Stimulated activated CD8-positive, alpha-beta memory T cell treated with anti-CD3 and anti-CD28 coated beads, Interleukin-4, amount 100 ng/mL, for 48 hours (primary cell): ENCODE data around the gene ARHGAP24.
"Not testable (repeated sequence)": the region's sequence is repeated elsewhere in the genome, so short reads cannot be mapped to it uniquely, and the experiment has no call there.

Source experiments
- DNase-seq: peaks from one replicate; pipeline ENCODE4 v3.0.0-alpha.2; 2020

Gene ARHGAP24

DNA sequence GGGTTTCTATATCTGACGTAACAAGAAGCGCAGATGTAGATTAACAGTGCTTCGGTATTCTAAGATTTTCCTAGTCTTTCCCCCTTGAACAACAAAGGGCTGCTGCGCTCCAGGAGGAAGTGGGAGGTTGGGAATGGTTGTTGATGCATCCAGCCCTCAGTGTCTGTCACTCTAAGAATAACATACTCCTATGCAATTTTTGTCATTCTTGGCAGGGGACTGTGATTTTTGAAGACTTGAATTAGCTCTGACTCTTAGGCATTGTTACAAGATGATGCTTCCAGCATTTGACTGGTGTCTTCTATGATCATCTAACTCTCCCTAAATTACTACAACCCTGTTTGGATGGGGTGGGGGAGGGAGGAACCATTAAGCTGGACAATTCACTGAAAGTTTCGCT lies 394.2 kb downstream of the ARHGAP24 start:
- DNase-seq, result no peak

- no peak for DNase-seq
Measured at GRCh38 chr4:85870298-85871083, 395.5 kb downstream of the ARHGAP24 start.

GRCh38 chr4:85873566-85873965 lies 398.6 kb downstream of the ARHGAP24 start:
- no peak for DNase-seq

DNA sequence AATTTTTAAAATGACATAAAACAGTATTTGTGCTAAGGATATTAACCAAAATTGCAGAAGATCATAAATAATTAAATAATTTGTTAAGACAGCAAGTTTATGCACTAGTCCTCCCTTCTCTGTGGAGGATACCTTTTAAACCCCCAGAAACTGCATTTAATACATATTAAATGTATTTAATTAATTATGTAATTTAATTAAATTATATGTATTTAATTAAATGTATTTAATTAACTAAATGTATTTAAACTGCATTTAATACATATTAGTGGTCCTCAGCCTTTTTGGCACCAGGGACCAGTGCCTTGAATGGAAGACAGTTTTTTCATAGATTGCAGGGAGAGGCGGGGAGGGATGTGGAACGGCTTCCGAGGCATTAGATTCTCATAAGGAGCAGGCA lies 404.6 kb downstream of the ARHGAP24 start:
- DNase-seq, result no peak

- DNase-seq, result no peak
Measured at GRCh38 chr4:85883180-85883579, 408.2 kb downstream of the ARHGAP24 start.

GRCh38 chr4:85884251-85884650 lies 409.3 kb downstream of the ARHGAP24 start:
- no peak for DNase-seq

GRCh38 chr4:85886665-85887064 lies 411.7 kb downstream of the ARHGAP24 start:
- DNase-seq, result no peak

DNA sequence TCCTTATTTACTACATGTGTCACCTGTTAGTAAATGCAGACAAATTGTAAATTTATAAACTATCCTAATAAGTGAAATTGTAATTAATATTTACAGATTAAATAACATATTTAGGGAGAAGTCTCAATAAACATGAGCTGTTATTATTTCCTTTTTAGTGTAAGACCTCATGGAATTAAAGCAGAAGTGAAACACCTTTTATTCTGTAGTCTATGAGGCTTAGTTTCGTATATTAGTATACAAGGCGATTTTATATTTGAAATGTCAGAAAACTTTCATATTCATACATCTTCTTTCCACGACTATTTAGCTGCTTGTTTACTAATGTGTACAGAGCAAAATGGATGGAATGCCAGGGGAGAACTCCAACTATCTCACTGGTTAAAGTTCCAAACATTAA lies 414.4 kb downstream of the ARHGAP24 start:
- DNase-seq, result no peak

GRCh38 chr4:85895755-85896154 lies 420.8 kb downstream of the ARHGAP24 start:
- no peak for DNase-seq

- no peak for DNase-seq
Measured at GRCh38 chr4:85898231-85898630, 423.3 kb downstream of the ARHGAP24 start.

GRCh38 chr4:85901500-85901899 lies 426.6 kb downstream of the ARHGAP24 start:
- no peak for DNase-seq

- DNase-seq, result not testable (repeated sequence)
Measured at GRCh38 chr4:85902647-85903046, 427.7 kb downstream of the ARHGAP24 start.

- no peak for DNase-seq
Measured at GRCh38 chr4:85905761-85906160, 430.8 kb downstream of the ARHGAP24 start.

DNA sequence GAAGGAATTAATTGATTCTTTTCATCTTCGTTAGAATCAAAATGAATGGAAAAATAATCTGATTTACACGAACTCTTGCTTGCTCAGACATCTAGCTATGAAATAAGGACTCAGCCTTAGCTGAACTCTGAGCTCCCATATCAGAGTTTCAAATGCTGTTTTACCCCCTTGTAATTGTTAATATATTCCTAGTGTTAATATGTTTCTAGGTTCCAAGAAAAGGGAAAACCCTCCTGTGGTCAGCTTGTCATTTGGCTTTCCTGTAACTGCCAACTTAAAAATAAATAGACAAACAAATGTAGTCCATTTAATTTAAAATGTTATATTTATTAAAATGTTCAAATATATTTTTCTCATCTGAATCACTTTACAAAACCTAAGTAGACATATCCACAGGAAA lies 432.1 kb downstream of the ARHGAP24 start:
- DNase-seq, result no peak

DNA sequence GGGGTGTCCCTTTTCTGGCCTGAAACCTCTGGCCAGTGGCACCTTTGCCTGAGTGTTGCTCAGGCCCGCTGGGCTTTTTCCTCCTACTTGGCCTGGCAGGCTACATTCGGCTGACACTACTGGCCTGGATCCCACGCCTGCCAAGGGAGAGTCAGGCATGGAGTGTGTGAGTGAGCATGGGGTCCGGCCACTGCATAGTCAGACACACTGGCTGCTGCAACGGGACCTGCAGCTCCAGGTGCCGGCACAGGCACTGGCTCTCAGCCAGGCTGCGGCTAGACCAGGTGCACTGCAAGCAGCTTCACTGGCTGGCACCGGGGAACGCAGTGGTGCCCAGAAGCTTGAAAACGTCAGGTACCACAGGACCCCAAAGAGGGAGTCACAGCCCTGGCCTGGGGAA lies 434.9 kb downstream of the ARHGAP24 start:
- no peak for DNase-seq

DNA sequence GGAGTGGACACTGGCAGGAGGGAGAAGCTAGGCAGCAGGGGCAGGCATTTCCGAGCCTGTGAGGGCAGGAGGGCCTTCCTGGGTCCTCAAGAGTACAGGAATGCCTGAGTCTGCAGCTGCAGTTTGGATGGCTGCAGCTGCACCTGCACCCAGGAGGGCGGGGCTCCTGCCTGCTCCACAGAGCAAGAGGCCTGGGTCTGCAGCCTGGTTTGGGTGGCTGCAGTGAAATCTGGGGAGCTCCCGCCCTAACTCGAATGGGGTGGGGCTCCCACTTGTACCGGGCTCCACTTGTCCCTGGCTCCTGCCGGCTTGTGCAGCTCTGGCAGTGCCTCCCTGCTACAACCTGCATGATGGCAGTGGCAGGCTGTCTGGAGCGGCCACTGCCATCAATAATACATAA lies 436.0 kb downstream of the ARHGAP24 start:
- no peak for DNase-seq

DNA sequence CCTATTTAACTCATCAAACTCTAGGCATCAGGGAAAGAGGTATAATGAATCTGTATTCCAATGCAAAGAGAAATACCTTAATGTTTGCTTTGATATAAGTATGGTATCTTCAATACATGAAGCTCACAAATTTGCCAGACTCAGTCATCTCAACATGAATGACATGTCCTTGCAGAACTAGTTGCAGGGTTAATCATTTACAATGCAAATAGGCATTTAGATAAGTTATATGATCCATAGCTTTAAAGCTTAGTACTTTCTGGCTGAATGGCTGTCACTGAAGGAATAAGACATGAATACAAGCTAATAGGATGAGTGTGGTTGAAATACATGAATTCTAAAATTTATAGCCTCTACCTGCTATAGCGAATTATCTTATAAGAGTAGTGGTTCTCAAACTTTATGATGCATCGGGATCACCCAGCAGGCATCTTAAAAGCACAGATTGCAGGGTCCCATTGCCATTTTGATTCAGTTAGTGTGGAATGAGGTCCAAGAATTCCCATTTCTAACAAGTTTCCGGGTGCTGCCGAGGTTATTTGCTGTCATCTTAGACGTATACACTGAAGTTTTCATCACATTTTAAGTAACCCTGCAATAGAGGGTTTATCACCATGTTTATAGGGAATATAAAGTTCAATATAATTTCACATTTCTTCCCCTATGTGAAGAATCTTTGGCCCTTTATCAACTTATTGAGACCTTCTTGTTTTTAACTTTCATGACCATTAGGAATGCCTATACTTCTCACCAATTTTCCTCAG lies 439.2 kb downstream of the ARHGAP24 start:
- DNase-seq, result no peak

DNA sequence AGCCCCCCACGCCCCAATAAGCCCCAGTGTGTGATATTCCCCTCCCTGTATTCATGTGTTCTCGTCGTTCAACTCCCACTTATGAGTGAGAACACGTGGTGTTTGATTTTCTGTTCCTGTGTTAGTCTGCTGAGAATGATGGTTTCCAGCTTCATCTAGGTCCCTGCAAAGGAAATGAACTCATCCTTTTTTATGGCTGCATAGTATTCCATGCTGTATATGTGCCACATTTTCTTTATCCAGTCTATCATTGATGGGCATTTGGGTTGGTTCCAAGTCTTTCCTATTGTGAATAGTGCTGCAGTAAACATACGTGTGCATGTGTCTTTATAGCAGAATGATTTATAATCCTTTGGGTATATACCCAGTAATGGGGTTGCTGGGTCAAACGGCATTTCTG lies 440.6 kb downstream of the ARHGAP24 start:
- not testable (repeated sequence) for DNase-seq

GRCh38 chr4:85919200-85919887 lies 444.4 kb downstream of the ARHGAP24 start:
- no peak for DNase-seq

DNA sequence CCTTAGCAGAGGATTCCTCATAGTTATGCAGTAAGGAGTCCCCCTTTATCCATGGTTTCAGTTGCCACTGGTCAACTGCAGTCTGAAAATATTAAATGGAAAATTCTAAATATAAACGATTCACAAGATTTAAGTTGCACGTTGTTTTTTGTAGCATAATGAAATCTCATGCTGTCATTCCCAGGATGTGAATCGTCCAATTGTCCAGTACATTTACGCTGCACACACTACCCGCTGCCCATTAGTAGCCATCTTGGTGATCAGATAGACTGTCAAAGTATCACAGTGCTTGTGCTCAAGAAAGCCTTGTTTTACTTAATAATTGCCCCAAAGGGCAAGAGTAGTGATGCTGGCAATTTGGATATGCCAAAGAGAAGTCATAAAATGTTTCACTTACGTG lies 450.1 kb downstream of the ARHGAP24 start:
- no peak for DNase-seq

- no peak for DNase-seq
Measured at GRCh38 chr4:85928775-85929591, 454.0 kb downstream of the ARHGAP24 start.

- DNase-seq, result no peak
Measured at GRCh38 chr4:85929961-85930665, 455.2 kb downstream of the ARHGAP24 start.
